Measurements from ENCODE around the gene DLG2.

The DLG2 gene

GRCh38 chr11:84981301-84981700 is 645.8 kb downstream of the DLG2 start:
- no peak overlapping the region for H2AFZ ChIP-seq (ENCODE audit: low read depth, low read length)
- H2BK120ac ChIP-seq (ENCODE audit: low read depth, low read length), result no peak overlapping the region
- H4K8ac ChIP-seq (ENCODE audit: low read length), result no peak overlapping the region
- DNase-seq, result no peak
- no peak overlapping the region for H2AK5ac ChIP-seq (ENCODE audit: low read length, severe bottlenecking)
- H2BK12ac ChIP-seq (ENCODE audit: low read length in 2 of 2), result no peak overlapping the region
- WGBS, result 66% methylated on average over 3 of the region's 3 CpGs
- peaks cover 24% of the 10 kb centered on the region for H3K9me3 ChIP-seq (ENCODE audit: control insufficient read depth, low read length)
- H3K79me1 ChIP-seq (replicated peaks; ENCODE audit: low read length, poor library complexity, severe bottlenecking), result no peaks in the 10 kb centered on the region
- no peak overlapping the region for H2BK5ac ChIP-seq (ENCODE audit: low read depth, low read length, poor library complexity, severe bottlenecking)
- no peak overlapping the region for H3K4ac ChIP-seq (ENCODE audit: low read depth in 1 of 2, low read length in 2 of 2)
- no peak overlapping the region for H3K9ac ChIP-seq (ENCODE audit: low read length)
- H3K27ac ChIP-seq (ENCODE audit: low read length, poor library complexity, severe bottlenecking), result no peak overlapping the region
- H2BK15ac ChIP-seq (ENCODE audit: low read depth, poor library complexity, severe bottlenecking), result no peak overlapping the region
- no peaks in the 10 kb centered on the region for H3K36me3 ChIP-seq (ENCODE audit: control insufficient read depth in 1 of 2, insufficient read depth in 2 of 2, low read depth in 1 of 2, low read length in 2 of 2)
- H3K14ac ChIP-seq (ENCODE audit: low read length in 2 of 2), result no peak overlapping the region
- no peak overlapping the region for H3K4me2 ChIP-seq (ENCODE audit: low read length, poor library complexity, severe bottlenecking)
- H3K18ac ChIP-seq (ENCODE audit: low read depth in 1 of 2, low read length in 2 of 2), result no peak overlapping the region
- no peak overlapping the region for H3K23ac ChIP-seq (ENCODE audit: low read length in 2 of 2)
- H4K91ac ChIP-seq (ENCODE audit: low read length), result no peak overlapping the region
- no peaks in the 10 kb centered on the region for H3K27me3 ChIP-seq (ENCODE audit: control insufficient read depth in 1 of 2, insufficient read depth in 1 of 2, low read length in 2 of 2)
- no peaks in the 10 kb centered on the region for H3K4me1 ChIP-seq (ENCODE audit: control insufficient read depth, insufficient read depth, low read depth, low read length)
- no peak overlapping the region for H3K4me3 ChIP-seq (ENCODE audit: insufficient read depth in 1 of 2, low read depth in 1 of 2, low read length in 2 of 2)

DNA sequence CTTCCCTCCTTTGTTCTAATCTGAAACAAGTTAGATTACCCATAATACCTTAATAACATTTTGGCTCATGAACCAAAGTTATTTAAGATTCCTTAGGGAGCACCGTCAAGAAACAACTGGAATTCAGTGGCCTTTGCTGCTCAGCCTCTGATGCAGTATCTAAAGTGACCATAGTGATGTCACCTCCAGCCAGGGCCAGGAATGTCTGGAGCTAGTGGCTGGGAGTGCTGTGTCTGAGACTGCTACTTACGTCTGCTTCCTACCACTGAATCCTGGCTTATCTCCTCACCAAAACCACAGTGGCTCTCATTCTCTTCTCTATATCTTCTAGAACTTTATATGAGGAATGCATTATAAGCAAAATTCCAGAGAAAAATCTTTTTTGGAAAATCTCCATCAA is 658.0 kb downstream of the DLG2 start:
- no peaks in the 10 kb centered on the region for H3K27me3 ChIP-seq (ENCODE audit: control insufficient read depth in 1 of 2, insufficient read depth in 1 of 2, low read length in 2 of 2)
- WGBS, result 78% methylated on average over 1 of the region's 2 CpGs
- no peaks in the 10 kb centered on the region for H3K4me1 ChIP-seq (ENCODE audit: control insufficient read depth, insufficient read depth, low read depth, low read length)
- H3K9ac ChIP-seq (ENCODE audit: low read length), result no peak overlapping the region
- DNase-seq, result peak; percentile 67
- H3K27ac ChIP-seq (ENCODE audit: low read length, poor library complexity, severe bottlenecking), result no peak overlapping the region
- no peaks in the 10 kb centered on the region for H3K79me1 ChIP-seq (replicated peaks; ENCODE audit: low read length, poor library complexity, severe bottlenecking)
- no peak overlapping the region for H4K8ac ChIP-seq (ENCODE audit: low read length)
- H3K36me3 ChIP-seq (ENCODE audit: control insufficient read depth in 1 of 2, insufficient read depth in 2 of 2, low read depth in 1 of 2, low read length in 2 of 2), result no peaks in the 10 kb centered on the region
- no peak overlapping the region for H2BK5ac ChIP-seq (ENCODE audit: low read depth, low read length, poor library complexity, severe bottlenecking)
- H3K4ac ChIP-seq (ENCODE audit: low read depth in 1 of 2, low read length in 2 of 2), result no peak overlapping the region
- no peak overlapping the region for H3K18ac ChIP-seq (ENCODE audit: low read depth in 1 of 2, low read length in 2 of 2)
- H3K14ac ChIP-seq (ENCODE audit: low read length in 2 of 2), result no peak overlapping the region
- no peak overlapping the region for H2AFZ ChIP-seq (ENCODE audit: low read depth, low read length)
- H3K23ac ChIP-seq (ENCODE audit: low read length in 2 of 2), result no peak overlapping the region
- H2AK5ac ChIP-seq (ENCODE audit: low read length, severe bottlenecking), result no peak overlapping the region
- H2BK12ac ChIP-seq (ENCODE audit: low read length in 2 of 2), result no peak overlapping the region
- H3K4me2 ChIP-seq (ENCODE audit: low read length, poor library complexity, severe bottlenecking), result no peak overlapping the region
- no peak overlapping the region for H2BK120ac ChIP-seq (ENCODE audit: low read depth, low read length)
- H3K9me3 ChIP-seq (ENCODE audit: control insufficient read depth, low read length), result no peaks in the 10 kb centered on the region
- H2BK15ac ChIP-seq (ENCODE audit: low read depth, poor library complexity, severe bottlenecking), result no peak overlapping the region
- H3K4me3 ChIP-seq (ENCODE audit: insufficient read depth in 1 of 2, low read depth in 1 of 2, low read length in 2 of 2), result no peak overlapping the region
- H4K91ac ChIP-seq (ENCODE audit: low read length), result no peak overlapping the region

DNA sequence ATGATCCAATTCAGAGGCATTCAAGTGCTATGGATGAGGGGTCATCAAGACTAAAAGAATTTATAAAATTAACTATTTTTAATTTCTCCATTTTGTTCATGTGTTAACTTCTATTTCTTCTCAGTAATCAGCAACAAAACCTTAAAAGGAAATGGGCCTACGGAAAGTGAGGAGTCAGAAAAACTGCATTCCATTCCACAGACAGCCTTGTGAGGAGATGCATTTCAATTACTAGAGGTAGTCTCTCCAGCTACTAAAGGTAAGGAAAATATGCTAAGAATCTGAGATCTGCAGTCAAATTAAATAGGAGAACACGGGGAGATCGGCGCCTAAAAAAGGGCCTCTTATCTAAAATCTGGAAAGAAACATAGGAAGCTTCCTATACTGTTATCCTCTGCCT is 661.7 kb downstream of the DLG2 start:
- Histone ChIP-seq H3K4ac (ENCODE audit: low read depth in 1 of 2, low read length in 2 of 2) (no peak overlapping the region), H3K36me3 (ENCODE audit: control insufficient read depth in 1 of 2, insufficient read depth in 2 of 2, low read depth in 1 of 2, low read length in 2 of 2) (no peaks in the 10 kb centered on the region), H3K79me1 (replicated peaks; ENCODE audit: low read length, poor library complexity, severe bottlenecking) (no peaks in the 10 kb centered on the region), H2AK5ac (ENCODE audit: low read length, severe bottlenecking) (no peak overlapping the region), H2BK120ac (ENCODE audit: low read depth, low read length) (no peak overlapping the region), H3K27ac (ENCODE audit: low read length, poor library complexity, severe bottlenecking) (no peak overlapping the region), H3K27me3 (ENCODE audit: control insufficient read depth in 1 of 2, insufficient read depth in 1 of 2, low read length in 2 of 2) (no peaks in the 10 kb centered on the region), H3K9me3 (ENCODE audit: control insufficient read depth, low read length) (no peaks in the 10 kb centered on the region), H4K91ac (ENCODE audit: low read length) (no peak overlapping the region), H3K4me2 (ENCODE audit: low read length, poor library complexity, severe bottlenecking) (no peak overlapping the region), H3K23ac (ENCODE audit: low read length in 2 of 2) (no peak overlapping the region), H4K8ac (ENCODE audit: low read length) (no peak overlapping the region), H3K14ac (ENCODE audit: low read length in 2 of 2) (no peak overlapping the region), H3K4me1 (ENCODE audit: control insufficient read depth, insufficient read depth, low read depth, low read length) (no peaks in the 10 kb centered on the region), H3K4me3 (ENCODE audit: insufficient read depth in 1 of 2, low read depth in 1 of 2, low read length in 2 of 2) (no peak overlapping the region), H3K18ac (ENCODE audit: low read depth in 1 of 2, low read length in 2 of 2) (no peak overlapping the region), H3K9ac (ENCODE audit: low read length) (no peak overlapping the region), H2BK5ac (ENCODE audit: low read depth, low read length, poor library complexity, severe bottlenecking) (no peak overlapping the region), H2AFZ (ENCODE audit: low read depth, low read length) (no peak overlapping the region), H2BK12ac (ENCODE audit: low read length in 2 of 2) (no peak overlapping the region), H2BK15ac (ENCODE audit: low read depth, poor library complexity, severe bottlenecking) (no peak overlapping the region)
- 77% methylated on average over 4 of the region's 4 CpGs for WGBS
- DNase-seq, result no peak

- Histone ChIP-seq H3K9me3 (ENCODE audit: control insufficient read depth, low read length) (no peaks in the 10 kb centered on the region), H3K36me3 (ENCODE audit: control insufficient read depth in 1 of 2, insufficient read depth in 2 of 2, low read depth in 1 of 2, low read length in 2 of 2) (no peaks in the 10 kb centered on the region), H2AK5ac (ENCODE audit: low read length, severe bottlenecking) (no peak overlapping the region), H3K4ac (ENCODE audit: low read depth in 1 of 2, low read length in 2 of 2) (no peak overlapping the region), H2BK120ac (ENCODE audit: low read depth, low read length) (no peak overlapping the region), H2BK15ac (ENCODE audit: low read depth, poor library complexity, severe bottlenecking) (no peak overlapping the region), H3K79me1 (replicated peaks; ENCODE audit: low read length, poor library complexity, severe bottlenecking) (no peaks in the 10 kb centered on the region), H3K23ac (ENCODE audit: low read length in 2 of 2) (no peak overlapping the region), H2AFZ (ENCODE audit: low read depth, low read length) (no peak overlapping the region), H3K9ac (ENCODE audit: low read length) (no peak overlapping the region), H3K4me2 (ENCODE audit: low read length, poor library complexity, severe bottlenecking) (no peak overlapping the region), H4K8ac (ENCODE audit: low read length) (no peak overlapping the region), H3K18ac (ENCODE audit: low read depth in 1 of 2, low read length in 2 of 2) (no peak overlapping the region), H3K27me3 (ENCODE audit: control insufficient read depth in 1 of 2, insufficient read depth in 1 of 2, low read length in 2 of 2) (no peaks in the 10 kb centered on the region), H3K27ac (ENCODE audit: low read length, poor library complexity, severe bottlenecking) (no peak overlapping the region), H2BK12ac (ENCODE audit: low read length in 2 of 2) (no peak overlapping the region), H3K14ac (ENCODE audit: low read length in 2 of 2) (no peak overlapping the region), H2BK5ac (ENCODE audit: low read depth, low read length, poor library complexity, severe bottlenecking) (no peak overlapping the region), H4K91ac (ENCODE audit: low read length) (no peak overlapping the region), H3K4me1 (ENCODE audit: control insufficient read depth, insufficient read depth, low read depth, low read length) (no peaks in the 10 kb centered on the region), H3K4me3 (ENCODE audit: insufficient read depth in 1 of 2, low read depth in 1 of 2, low read length in 2 of 2) (no peak overlapping the region)
- DNase-seq, result no peak
- whole genome bisulfite sequencing, result 95% methylated on average over 1 of the region's 1 CpG
These were observed 663.9 kb downstream of the DLG2 start for GRCh38 chr11:84963240-84963639.

Data from mesenchymal stem cell (in vitro differentiated cells and primary cell).